ENCODE results near the gene CCKAR. TPM values are rescaled to one million over a fixed set of nuclear protein-coding genes. Genes with fewer than 3 reads are reported as not detected.

The CCKAR gene
- total RNA-seq, 1 experiment from 2014 or later: 2.0 TPM

DNA sequence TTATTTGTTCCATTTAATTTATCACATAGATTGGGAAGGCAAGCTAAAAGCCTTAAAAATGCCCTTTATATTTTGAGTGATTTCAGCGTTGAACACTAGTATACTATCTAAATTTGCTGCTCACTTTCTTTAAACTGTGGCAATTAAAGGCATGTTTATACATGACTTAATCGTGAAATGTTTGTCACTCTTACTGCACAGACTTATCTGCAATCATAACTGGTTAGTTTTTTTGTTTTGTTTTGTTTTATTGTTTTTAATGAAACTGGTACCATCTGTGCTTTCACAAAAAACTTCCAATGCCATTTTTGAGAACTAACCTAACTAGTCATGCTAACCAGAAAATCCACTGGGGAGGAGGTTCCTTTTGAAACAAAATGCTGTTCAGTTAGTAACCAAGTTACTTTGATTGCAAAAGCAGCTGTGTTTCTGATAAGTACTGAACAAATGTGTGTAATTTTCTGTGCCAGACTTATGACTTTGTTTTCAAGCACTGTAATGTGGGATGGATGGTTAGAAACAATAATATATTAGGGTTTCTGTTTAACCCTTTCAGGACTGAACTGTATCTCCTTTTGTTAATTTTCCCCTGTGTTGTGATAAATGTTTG, 56.1 kb downstream of the CCKAR start:
- TF ChIP-seq, protein P1, sequence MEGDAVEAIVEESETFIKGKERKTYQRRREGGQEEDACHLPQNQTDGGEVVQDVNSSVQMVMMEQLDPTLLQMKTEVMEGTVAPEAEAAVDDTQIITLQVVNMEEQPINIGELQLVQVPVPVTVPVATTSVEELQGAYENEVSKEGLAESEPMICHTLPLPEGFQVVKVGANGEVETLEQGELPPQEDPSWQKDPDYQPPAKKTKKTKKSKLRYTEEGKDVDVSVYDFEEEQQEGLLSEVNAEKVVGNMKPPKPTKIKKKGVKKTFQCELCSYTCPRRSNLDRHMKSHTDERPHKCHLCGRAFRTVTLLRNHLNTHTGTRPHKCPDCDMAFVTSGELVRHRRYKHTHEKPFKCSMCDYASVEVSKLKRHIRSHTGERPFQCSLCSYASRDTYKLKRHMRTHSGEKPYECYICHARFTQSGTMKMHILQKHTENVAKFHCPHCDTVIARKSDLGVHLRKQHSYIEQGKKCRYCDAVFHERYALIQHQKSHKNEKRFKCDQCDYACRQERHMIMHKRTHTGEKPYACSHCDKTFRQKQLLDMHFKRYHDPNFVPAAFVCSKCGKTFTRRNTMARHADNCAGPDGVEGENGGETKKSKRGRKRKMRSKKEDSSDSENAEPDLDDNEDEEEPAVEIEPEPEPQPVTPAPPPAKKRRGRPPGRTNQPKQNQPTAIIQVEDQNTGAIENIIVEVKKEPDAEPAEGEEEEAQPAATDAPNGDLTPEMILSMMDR (IDR thresholded peaks at IDR 0.05; ENCODE audit: insufficient read depth in 1 of 2, low read depth in 1 of 2, low read length in 1 of 2, severe bottlenecking in 1 of 2, unreplicated experiment in 1 of 2): no peak
- Mint-ChIP-seq H3K9me3 (ENCODE audit: unreplicated experiment) (no peaks in the 10 kb centered on the region), H3K36me3 (ENCODE audit: insufficient read depth, unreplicated experiment) (peaks cover 37% of the 10 kb centered on the region), H3K4me1 (ENCODE audit: low read depth, unreplicated experiment) (no peaks in the 10 kb centered on the region), H3K4me3 (ENCODE audit: unreplicated experiment) (no peak overlapping the region), H3K27ac (ENCODE audit: unreplicated experiment) (no peak overlapping the region), H3K27me3 (ENCODE audit: insufficient read depth, unreplicated experiment) (no peaks in the 10 kb centered on the region)
- Histone ChIP-seq H3K4me1 (peaks cover 16% of the 10 kb centered on the region), H3K4me3 (ENCODE audit: low read depth, low read length) (no peak overlapping the region), H3K9me3 (no peaks in the 10 kb centered on the region), H3K27me3 (replicated peaks; ENCODE audit: control insufficient read depth, insufficient read depth, low read length) (no peaks in the 10 kb centered on the region), H3K36me3 (ENCODE audit: control insufficient read depth, insufficient read depth, low read length) (no peaks in the 10 kb centered on the region; the same call in 1 of the 2 replicates)
- CTCF ChIA-PET: no interaction called here
- POLR2A ChIA-PET: no interaction called here
- DNase-seq: no peak
- intact Hi-C loops (cut with micrococcal nuclease; ENCODE audit: unreplicated experiment): no loop called here
- no TSS peak for BruUV-seq (replicated peaks)

DNA sequence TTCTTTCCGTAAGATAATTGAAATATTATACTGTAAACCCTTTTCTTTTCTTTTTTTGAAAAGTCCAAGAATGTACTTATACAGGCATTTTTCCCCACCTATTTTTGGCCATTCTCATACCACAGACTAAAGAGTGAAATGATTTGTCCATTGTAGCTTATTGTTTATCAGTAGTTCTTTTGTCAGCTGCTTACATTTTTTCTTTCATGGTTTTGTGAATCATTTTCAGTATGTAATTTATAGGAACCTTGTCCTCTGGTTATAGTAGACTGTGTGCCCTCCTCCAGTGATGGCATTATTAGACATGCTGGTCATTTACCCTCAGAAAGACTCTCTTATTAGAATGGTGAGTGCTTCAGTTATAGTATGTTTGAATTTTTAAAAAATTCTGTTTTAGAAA, 56.7 kb downstream of the CCKAR start:
- BruUV-seq (replicated peaks): no TSS peak
- Histone ChIP-seq H3K4me3 (ENCODE audit: low read depth, low read length) (no peak overlapping the region), H3K4me1 (peaks cover 14% of the 10 kb centered on the region), H3K36me3 (ENCODE audit: control insufficient read depth, insufficient read depth, low read length) (no peaks in the 10 kb centered on the region; the same call in 1 of the 2 replicates), H3K9me3 (no peaks in the 10 kb centered on the region), H3K27me3 (replicated peaks; ENCODE audit: control insufficient read depth, insufficient read depth, low read length) (no peaks in the 10 kb centered on the region)
- H3K9me3 Mint-ChIP-seq (ENCODE audit: unreplicated experiment): no peaks in the 10 kb centered on the region
- H3K27me3 Mint-ChIP-seq (ENCODE audit: insufficient read depth, unreplicated experiment): no peaks in the 10 kb centered on the region
- DNase-seq: no peak
- ChIA-PET CTCF (no interaction called here), POLR2A (no interaction called here)
- intact Hi-C loops (cut with micrococcal nuclease; ENCODE audit: unreplicated experiment): no loop called here
- TF ChIP-seq, protein P1 (IDR thresholded peaks at IDR 0.05; ENCODE audit: insufficient read depth in 1 of 2, low read depth in 1 of 2, low read length in 1 of 2, severe bottlenecking in 1 of 2, unreplicated experiment in 1 of 2): no peak
- no peak overlapping the region for H3K27ac Mint-ChIP-seq (ENCODE audit: unreplicated experiment)
- H3K4me1 Mint-ChIP-seq (ENCODE audit: low read depth, unreplicated experiment): no peaks in the 10 kb centered on the region
- H3K4me3 Mint-ChIP-seq (ENCODE audit: unreplicated experiment): no peak overlapping the region
- H3K36me3 Mint-ChIP-seq (ENCODE audit: insufficient read depth, unreplicated experiment): peaks cover 37% of the 10 kb centered on the region

DNA sequence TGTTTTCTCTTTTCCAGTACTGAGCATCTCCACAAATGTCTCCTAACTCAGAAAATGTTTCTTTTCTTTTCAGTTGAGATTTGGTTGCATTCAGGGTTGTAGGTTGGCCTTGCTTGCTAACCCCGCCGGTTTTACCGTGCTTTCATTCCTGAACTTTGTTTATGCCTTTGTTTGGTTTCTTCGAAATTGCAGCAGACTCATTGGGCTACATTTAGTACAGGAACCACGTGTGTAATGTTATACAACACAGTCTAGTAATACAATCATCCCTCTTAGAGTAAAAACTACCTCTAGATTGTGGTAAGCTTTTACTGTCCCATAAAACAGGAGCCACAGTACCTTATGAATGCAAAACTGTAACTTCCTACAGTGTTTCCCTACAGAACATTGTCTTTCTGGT, 57.9 kb downstream of the CCKAR start:
- Mint-ChIP-seq H3K4me3 (ENCODE audit: unreplicated experiment) (no peak overlapping the region), H3K27ac (ENCODE audit: unreplicated experiment) (no peak overlapping the region), H3K36me3 (ENCODE audit: insufficient read depth, unreplicated experiment) (peaks cover 36% of the 10 kb centered on the region), H3K9me3 (ENCODE audit: unreplicated experiment) (no peaks in the 10 kb centered on the region), H3K4me1 (ENCODE audit: low read depth, unreplicated experiment) (peaks cover 1% of the 10 kb centered on the region), H3K27me3 (ENCODE audit: insufficient read depth, unreplicated experiment) (no peaks in the 10 kb centered on the region)
- no TSS peak for BruUV-seq (replicated peaks)
- no peaks in the 10 kb centered on the region for H3K9me3 ChIP-seq
- intact Hi-C loops (cut with micrococcal nuclease; ENCODE audit: unreplicated experiment): no loop called here
- H3K4me1 ChIP-seq: peaks cover 3% of the 10 kb centered on the region
- ChIA-PET POLR2A (no interaction called here), CTCF (no interaction called here)
- no peak overlapping the region for H3K4me3 ChIP-seq (ENCODE audit: low read depth, low read length)
- no peaks in the 10 kb centered on the region; the same call in 1 of the 2 replicates for H3K36me3 ChIP-seq (ENCODE audit: control insufficient read depth, insufficient read depth, low read length)
- DNase-seq: no peak
- H3K27me3 ChIP-seq (replicated peaks; ENCODE audit: control insufficient read depth, insufficient read depth, low read length): no peaks in the 10 kb centered on the region
- TF ChIP-seq, protein P1 (IDR thresholded peaks at IDR 0.05; ENCODE audit: insufficient read depth in 1 of 2, low read depth in 1 of 2, low read length in 1 of 2, severe bottlenecking in 1 of 2, unreplicated experiment in 1 of 2): no peak
